Measurements from ENCODE around the gene DDX1.

Gene DDX1

DNA sequence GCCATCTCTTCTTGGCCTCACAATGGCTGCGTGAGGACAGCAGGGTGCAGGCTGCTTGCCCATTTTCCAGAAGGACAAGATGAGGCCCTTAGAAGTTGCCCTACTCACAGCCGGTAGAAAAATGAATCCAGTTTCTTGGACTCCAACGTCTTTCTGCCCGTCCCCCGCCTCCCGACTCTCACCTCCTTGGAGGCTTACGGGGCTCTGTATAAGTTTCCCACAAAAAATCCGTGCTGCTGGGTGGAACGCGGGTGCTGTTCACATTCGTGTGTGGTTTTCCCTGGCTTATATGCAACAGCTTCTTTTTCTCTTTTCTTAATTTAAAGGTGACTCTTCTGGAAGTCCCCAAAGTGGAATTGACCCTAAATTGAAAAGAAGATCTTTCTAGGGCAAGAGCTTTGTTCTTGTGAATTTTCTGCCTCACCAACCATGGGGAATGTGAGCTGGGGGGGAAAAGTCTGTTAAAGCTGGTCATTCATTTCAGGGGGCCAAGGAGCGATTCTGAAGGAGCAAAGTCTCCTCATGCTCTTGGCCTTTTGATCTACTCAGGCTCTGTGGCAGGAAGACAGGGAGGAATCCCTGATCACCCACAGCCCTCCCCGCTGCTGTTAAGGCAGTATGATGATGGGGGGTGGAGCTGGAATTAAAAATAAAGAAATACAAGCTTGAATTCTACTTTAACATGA, 51.3 kb downstream of the DDX1 start:
- no peak for DNase-seq (ENCODE audit: extremely low read depth in 1 of 2, low read depth in 1 of 2)

DNA sequence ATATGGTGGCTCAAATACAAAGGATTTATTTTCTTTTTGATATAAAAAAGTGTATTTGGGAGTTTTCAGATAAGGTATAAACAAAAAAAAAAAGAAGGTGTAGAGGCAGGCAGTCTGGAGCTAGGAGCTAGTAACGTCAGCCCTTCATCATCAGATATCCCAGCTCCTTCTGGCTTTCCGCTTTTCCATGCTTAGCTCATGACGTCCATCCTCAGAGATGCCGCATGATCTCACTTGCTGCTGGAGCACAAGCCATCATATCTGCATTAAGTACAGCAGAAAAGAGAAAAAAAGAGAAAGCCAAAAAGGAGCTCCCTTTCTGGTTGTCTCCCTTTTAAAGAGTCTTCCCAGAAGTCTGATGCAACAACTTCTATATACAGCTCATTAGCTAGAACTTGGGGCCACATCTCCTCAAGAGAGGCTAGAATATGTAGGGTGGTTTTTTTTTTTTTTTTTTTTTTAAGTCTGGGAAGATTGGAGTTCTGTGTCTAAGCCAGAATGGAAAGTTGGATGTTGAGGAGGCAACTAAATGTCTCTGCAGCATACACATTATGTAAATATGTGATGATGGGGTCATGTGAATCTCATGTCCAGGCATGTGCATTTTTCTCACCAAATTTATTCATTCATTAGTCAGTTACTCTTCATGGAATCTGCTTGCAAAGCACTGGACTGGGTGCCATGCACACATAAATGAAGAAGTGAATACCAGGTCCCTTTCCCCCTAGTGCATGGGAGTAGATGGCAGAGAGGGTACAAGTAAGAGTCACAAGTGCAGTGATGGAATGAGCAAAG, 52.3 kb downstream of the DDX1 start:
- no peak for DNase-seq (ENCODE audit: extremely low read depth in 1 of 2, low read depth in 1 of 2)

DNA sequence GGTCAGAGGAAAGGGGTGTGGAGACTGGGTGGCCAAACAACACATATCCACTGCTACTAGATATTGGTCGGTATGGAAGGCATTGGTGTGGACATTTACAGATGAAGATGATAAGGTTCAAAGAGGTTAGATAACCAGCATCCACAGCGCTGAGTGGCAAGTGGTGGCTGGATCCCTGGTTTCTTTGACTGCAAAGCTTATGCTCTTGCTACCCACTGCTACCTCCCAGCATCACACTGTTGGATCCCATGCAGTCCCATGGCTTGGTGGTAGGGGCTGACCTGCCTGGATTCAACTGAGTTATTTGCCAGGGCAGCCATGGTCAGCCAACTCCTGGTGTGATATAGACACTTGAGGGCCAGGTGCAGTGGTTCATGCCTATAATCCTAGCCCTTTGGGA, 53.6 kb downstream of the DDX1 start:
- no peak for DNase-seq (ENCODE audit: extremely low read depth in 1 of 2, low read depth in 1 of 2)

DNA sequence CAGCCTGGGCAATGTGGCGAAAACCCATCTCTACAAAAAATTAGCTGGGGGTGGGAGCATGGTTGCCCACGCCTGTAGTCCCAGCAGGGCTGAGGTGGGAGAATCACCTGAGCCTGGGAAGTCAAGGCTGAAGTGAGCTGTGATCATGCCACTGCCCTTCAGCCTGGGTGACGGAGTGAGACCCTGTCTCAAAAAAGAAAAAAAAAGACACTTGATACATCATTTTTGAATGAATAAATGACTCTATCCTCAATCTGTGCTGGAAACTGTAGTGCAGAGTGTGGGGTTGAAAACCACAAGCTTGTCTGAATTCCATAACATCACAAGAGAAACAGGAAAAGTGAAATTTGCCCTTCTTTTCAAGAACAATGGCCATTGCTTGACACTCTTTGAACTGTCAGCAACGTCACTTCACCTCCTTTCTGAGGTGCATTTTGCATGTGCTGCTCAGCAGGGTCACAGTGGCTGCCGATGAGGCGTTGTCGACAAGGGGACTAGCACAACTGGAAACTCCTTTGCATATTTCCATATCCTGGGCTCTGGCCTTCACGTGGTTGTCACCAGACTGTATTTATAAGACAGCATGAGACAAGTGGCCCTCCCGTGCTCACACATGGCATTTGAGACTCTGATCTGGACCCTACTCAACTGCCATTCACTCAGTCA, 54.2 kb downstream of the DDX1 start:
- DNase-seq (ENCODE audit: extremely low read depth in 1 of 2, low read depth in 1 of 2), result no peak

DNA sequence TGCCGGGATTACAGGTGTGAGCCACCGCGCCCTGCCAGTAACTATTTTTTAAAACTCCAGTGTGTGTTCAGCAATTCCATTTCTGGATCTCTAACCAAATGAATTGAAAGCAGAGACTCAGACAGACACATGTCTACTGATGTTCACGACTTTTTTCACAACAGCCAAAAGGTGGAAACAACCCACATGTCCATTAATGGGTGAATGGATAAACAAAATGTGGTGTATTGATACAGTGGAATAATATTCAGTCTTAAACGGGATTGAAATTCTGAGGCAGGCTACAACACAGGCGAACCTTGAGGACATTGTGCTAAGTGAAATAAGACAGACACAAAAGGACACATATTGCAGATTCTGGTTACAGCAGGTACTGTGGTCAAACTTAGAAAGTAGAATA, 55.0 kb downstream of the DDX1 start:
- no peak for DNase-seq (ENCODE audit: extremely low read depth in 1 of 2, low read depth in 1 of 2)

DNA sequence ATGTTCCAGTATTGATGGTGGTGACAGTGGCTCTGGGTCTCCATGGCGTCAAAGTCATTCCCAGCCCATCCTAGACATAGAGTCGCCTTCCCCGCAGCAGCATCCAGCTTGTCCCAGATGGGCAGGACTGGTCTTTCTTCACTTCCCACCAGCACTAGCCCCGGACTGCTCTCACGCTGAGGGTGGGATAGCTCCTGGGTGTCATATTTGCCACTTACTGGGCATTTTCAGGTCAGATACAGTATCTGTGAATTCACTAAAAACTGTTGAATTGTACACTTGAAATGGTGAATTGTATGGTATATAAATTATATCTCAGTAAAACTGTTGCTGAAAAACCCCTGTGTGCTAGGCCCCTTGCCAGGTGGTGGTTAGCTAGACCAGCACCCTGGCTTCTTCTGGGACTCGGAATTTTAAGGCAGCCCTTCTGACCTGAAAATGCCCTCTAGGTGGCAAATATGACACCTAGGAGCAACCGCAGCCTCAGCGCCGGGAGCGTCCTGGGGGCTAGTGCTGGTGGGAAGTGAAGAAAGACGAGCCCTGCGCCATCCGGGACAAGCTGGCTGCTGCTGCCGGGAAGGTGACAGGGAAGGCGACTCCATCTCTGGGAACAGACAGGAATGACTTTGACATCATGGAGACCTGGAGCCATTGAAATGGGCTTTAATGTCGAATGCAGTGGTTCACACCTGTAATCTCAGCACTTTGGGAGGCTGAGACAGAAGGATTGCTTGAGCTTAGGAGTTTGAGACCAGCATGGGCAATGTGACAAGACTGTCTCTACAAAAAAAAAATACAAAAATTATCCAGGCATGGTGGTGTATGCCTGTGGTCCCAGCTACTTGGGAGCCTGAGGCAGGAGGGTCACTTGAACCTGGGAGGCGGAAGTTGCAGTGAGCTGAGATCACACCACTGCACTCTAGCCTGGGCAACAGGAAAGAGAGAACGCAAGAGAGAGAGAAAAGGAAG, 56.2 kb downstream of the DDX1 start:
- DNase-seq (ENCODE audit: extremely low read depth in 1 of 2, low read depth in 1 of 2), result no peak

DNA sequence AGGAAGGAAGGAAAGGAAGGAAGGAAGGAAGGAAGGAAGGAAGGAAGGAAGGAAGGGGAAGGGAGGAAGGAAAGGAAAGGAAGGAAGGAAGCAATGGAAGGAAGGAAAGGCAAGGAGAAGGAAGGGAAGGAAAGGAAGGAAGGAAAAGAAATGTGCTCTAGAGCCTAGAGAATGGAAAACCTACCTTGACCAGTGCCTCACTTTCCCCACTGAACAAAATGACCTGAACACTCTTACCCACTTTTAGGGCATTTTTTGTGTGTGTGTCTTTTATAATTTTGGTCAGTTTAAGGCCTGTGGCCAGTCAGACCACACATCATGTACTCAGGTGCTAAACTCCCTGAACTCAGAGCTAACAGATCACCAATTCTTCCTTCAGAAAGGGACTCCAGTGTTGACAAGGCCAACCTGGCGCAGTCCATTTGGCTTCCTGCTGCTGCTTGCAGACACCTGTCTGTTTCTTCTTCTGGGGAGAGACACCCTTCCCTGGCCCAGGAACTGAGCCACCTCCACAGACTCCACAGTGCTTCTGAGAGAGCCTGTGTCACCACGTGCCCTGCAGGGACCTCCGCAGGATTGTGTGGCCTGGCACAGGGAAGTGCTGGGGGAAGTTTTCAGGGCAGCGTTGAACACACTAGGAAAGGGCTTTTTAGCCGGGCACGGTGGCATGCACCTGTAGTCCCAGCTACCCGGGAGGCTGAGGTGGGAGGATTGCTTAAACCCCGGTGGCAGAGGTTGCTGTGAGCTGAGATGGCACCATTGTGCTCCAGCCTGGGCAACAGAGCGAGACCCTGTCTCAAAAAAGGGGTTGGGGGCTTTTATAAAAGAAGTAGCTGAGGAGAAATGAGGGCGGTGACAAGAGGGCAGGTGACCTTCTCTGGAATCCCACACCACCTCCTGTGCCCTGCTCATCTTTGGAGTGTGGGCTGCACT, 57.2 kb downstream of the DDX1 start:
- DNase-seq (ENCODE audit: extremely low read depth in 1 of 2, low read depth in 1 of 2), result no peak

DNA sequence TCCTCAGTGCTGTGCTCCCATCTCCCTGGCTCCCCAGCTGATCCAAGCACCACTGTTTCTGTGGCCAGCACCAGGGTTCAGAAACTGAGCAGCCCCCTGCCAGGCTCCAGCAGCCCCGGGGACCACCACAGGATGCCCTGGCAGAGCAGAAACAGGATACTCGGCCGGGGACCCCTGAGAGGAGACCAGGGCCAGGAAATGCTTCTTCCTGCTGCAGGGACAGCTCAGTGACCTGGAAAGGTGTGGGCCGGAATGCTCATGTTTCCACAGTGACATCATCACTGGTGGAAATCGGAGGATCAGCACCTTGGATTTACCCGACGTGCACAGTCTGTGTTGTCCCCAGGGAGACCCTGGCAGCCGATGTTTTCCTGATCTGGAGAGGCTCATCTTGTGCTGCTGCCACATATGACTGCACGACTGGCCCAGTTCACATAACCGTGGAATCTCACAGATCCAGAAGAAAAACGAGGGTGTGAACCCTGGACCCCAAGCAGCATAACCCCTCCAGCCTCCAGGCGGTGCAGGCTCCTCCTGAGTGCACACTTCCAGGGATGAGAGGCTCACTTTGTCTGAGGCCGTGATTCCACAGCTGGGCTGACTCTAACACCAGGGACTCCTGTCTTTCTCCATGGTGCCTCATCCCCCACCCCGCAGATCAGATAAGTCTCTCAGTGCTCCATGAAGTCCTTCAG, 58.0 kb downstream of the DDX1 start:
- DNase-seq (ENCODE audit: extremely low read depth in 1 of 2, low read depth in 1 of 2), result no peak

DNA sequence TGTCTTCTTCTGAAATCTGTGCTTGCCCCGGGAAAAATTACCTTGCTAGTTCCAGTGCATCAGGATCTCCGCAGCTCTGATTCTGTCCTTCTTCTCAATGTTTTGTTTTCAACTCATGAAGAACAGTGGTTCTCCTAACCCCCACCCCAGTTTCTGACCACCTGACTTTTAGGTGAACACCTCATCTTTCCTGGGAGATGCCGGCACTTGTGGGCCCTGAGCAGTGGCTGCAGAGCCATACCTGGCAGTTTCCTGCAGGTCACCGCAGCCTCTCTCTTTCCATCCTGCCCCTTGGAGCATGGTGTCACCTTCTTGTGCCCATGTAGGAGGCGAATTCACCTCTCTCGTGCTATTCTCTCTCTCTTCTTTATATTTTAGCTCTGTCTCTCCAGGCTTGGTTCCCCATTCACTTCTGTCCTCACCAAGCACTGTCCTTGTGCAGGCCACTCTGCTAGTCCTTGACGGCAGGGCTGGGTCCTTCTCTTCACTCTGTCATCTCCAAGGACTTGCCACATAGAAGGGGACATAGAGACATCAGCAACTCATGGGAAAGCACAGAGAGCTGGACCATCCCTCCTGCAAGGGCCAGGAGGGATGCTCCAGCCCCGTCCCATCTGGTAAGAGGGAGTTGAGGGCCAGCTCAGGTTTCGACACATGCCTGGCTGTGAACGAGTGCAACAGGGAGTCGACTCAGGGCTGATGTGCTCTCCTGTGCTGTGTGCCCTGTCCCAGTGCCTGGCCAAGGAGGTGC, 59.1 kb downstream of the DDX1 start:
- DNase-seq (ENCODE audit: extremely low read depth in 1 of 2, low read depth in 1 of 2), result no peak

DNA sequence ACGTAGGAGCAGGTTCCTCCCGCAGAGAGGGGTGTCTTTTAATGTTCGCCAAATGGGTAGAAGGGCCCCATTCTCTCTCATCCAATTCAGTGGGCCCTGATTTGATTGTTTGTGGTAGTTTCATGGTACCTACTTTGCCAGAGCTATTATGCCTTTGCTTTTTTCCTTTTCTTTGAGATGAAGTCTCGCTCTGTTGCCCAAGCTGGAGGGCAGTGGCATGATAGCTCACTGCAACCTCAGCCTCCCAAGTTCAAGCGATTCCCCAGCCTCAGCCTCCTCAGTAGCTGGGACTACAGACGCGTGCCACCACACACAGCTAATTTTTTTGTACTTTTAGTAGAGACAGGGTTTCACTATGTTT, 59.7 kb downstream of the DDX1 start:
- DNase-seq (ENCODE audit: extremely low read depth in 1 of 2, low read depth in 1 of 2), result no peak

DNA sequence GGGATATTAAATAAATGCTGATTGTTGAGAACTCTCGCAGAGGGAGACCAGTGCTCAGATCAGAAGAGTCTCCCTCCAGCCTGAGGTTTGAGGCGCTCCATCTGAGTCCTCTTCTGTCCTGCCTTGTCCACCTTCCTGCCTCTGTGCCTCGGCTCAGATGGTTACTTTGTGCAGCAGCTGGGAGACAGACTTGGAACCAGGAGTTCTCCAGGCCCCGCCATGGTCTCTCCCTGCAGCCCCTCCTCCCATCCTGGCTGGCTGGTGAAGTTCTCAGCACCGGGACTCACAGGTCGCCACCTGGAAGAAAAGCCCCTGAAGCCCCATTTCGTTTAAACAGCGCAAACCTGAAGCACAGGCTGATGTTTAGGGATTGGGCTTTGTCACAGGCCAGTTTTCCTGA, 60.6 kb downstream of the DDX1 start:
- DNase-seq (ENCODE audit: extremely low read depth in 1 of 2, low read depth in 1 of 2), result no peak

DNA sequence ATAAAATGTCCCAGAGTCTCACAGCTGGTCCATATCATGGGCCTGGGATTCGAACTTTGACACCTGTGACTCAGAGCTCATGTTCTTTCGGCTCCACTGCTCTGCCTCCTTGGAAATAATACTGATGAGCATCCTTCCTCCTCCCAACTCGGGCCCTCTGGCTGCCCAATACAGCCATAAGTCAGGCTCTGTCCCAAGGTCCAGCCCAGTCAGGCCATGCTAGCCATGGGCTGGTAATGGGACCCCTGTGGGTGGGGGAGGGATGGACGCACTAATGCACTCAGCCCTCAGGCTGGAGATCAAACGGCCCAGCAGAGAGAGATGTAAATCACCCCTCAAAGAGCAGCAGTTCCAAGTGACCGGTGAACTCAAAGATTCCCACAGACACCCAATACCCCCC, 61.1 kb downstream of the DDX1 start:
- DNase-seq (ENCODE audit: extremely low read depth in 1 of 2, low read depth in 1 of 2), result no peak

DNA sequence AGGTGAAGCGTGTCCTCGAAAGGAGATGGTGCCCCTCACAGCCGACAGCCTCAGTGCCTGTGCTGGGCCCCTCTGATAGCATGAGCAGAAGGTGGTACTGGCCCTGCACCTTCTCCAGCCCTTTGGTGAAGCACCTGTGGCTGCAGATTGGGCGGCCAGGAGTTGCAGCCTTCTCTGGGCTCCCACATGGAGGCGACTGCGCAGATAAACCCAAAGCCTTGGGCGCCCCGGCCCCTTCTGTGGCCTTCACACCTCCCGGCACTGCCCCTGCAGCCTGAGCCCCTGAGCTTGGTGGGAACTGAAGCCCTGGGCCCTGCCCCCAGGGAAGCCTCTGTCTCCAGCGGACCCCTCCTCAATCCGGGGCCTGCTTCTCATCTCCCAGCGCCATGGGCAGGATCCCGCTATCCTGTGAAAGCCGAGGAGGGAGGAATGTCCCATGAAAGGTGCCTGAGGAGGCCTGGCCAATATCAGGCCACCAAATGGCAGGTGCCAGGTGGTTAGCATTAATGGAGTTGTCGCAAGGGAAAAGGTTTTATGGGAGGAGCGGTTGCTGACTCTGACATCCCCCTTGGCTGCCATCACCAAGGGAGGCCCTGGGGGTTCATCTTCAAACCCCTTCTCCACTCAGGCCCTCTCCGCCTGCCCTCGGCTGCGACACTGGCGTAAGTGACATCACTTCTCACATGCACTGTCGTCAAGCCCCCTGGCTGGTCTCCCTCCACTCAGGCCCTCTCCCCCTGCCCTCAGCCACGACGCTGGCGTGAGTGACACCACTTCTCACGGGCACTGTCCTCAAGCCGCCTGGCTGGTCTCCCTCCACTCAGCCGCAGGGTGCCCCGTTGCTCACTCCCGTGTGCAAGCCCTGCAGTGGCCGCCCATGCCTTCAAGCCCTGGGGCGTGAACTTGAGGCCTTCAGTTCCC, 62.4 kb downstream of the DDX1 start:
- no peak for DNase-seq (ENCODE audit: extremely low read depth in 1 of 2, low read depth in 1 of 2)

DNA sequence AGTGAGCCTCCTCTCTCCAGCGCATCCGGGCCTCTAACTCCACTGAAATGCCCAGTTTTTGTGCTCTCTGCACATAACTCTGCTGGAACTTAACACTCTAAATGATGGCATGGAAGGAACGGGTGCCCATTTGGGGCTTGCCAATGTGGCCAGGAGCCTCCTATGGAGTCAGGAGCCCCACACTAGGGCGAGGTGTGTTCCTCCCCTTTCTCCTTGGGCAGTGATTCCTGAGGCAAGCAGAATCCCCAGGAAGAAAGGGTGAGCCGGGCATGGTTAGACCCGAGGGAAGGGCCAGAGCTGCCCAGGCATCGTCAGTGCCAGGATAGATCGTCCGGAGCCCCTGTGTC, 63.0 kb downstream of the DDX1 start:
- no peak for DNase-seq (ENCODE audit: extremely low read depth in 1 of 2, low read depth in 1 of 2)

DNA sequence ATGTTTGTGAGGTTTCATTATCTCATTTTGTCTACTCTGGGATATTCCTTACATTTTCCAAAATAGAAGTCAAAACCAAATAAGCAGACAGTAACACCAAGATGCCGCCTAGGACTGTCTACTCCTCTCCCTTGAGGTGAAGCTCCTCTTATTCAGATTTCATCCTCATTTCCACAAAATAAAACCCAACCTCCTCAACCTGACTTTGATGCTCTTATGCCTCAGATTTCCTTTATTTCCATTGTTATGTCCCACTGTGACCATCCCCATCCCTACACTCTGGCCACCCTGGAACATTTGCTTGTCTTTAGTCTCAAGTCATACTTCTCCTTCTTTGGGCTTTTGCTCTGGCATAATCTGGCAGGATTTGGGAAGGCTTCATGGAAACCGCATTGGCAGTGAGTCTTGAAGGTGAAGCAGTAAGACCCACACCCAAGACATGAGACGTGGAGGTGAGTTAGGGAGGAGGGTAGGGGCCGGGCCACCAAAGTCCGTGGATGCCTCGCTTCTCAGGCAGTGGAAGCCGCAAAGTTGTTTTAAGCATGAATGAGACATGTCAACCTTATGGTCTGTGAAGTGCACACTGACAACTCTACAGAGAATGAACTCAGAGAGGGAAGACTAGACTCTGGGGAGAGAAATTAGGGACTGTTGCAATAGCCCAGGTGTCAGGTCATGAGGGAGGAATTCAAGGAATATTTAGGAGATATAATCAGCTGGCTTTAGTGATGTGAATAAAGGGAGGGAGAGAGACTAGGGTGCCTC, 63.6 kb downstream of the DDX1 start:
- DNase-seq (ENCODE audit: extremely low read depth in 1 of 2, low read depth in 1 of 2), result no peak

DNA sequence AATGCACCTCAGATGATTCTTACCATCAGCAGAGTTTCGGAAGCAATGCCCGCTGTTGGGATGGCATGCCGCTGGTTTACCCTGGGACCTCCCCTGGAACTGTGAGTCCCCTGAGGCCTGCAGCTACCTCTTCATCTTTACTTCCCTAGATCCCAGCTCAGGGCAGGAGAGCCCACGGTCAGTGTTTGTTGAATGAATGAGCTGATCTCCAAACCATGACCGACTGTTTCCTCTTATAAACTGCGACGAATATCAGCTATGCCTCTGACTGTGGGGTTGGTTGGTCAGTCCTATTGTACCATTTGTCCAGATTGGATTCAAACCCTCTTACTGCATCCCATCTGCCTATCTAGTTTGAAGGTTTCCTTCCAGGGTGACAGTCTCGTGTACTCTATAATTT, 64.4 kb downstream of the DDX1 start:
- no peak for DNase-seq (ENCODE audit: extremely low read depth in 1 of 2, low read depth in 1 of 2)

DNA sequence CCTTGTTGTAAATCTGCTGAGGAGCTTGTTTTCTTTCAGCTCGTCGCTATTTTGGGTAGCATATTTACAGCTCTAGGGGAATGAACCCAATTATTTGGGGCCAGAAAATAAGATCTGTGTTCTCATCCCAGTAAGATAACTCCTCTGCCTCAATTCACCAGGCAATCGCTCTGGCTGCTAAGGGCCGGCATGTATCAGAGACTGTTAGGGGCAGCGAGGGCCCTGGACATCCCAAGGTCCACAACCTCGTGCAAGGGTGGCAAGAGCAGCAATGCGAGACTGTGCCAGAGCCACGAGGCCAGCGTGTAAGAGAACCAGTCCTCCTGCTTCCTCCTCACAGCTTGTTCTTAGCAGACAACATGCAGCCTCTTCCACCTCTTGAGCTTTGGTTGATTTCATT, 66.1 kb downstream of the DDX1 start:
- DNase-seq (ENCODE audit: extremely low read depth in 1 of 2, low read depth in 1 of 2), result no peak
